Measurements from ENCODE around the gene C2CD4D.

DNA sequence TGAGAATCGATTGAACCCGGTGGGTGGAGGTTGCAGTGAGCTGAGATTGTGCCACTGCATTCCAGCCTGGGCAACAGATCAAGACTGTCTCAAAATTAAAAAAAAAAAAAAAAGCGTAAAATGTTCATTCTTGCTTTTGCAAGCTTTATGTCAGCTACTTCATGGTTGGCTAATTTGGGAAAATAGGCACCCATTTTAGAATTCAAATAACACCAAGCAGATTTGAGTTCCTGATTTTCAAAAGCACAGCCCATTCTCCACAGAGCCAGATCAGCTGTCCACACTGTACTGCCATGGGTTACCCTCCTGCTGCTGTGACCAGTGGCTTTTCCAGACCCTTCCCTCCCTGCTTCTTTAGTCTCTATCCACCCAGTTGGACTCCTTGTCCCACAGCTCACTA lies 9.5 kb upstream of the C2CD4D start:
- TF ChIP-seq, protein P1, sequence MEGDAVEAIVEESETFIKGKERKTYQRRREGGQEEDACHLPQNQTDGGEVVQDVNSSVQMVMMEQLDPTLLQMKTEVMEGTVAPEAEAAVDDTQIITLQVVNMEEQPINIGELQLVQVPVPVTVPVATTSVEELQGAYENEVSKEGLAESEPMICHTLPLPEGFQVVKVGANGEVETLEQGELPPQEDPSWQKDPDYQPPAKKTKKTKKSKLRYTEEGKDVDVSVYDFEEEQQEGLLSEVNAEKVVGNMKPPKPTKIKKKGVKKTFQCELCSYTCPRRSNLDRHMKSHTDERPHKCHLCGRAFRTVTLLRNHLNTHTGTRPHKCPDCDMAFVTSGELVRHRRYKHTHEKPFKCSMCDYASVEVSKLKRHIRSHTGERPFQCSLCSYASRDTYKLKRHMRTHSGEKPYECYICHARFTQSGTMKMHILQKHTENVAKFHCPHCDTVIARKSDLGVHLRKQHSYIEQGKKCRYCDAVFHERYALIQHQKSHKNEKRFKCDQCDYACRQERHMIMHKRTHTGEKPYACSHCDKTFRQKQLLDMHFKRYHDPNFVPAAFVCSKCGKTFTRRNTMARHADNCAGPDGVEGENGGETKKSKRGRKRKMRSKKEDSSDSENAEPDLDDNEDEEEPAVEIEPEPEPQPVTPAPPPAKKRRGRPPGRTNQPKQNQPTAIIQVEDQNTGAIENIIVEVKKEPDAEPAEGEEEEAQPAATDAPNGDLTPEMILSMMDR (tag by site-specific recombination; IDR thresholded peaks at IDR 0.05), result no peak
- TF ChIP-seq ZBTB21 (tag by site-specific recombination; IDR thresholded peaks at IDR 0.05) (no peak), KLF7 (tag by site-specific recombination; IDR thresholded peaks at IDR 0.05; ENCODE audit: borderline replicate concordance) (no peak), ZNF596 (tag by site-specific recombination; IDR thresholded peaks at IDR 0.05) (no peak), ZNF2 (tag by site-specific recombination; IDR thresholded peaks at IDR 0.05) (no peak), ZNF580 (tag by site-specific recombination; IDR thresholded peaks at IDR 0.05) (no peak), ZNF239 (tag by site-specific recombination; IDR thresholded peaks at IDR 0.05) (no peak), MEIS1 (CRISPR knock-in tag; IDR thresholded peaks at IDR 0.05; ENCODE audit: borderline replicate concordance) (no peak), ZSCAN30 (tag by site-specific recombination; IDR thresholded peaks at IDR 0.05) (no peak), YY1 (tag by site-specific recombination; IDR thresholded peaks at IDR 0.05) (no peak), ZNF704 (tag by site-specific recombination; IDR thresholded peaks at IDR 0.05) (no peak), GLI4 (tag by site-specific recombination; IDR thresholded peaks at IDR 0.05) (no peak), GFI1B (tag by site-specific recombination; IDR thresholded peaks at IDR 0.05) (no peak), ZNF707 (tag by site-specific recombination; IDR thresholded peaks at IDR 0.05) (no peak)

All from HEK293 (cell line).